Heart left ventricle (tissue), 16 donors: Measurements from ENCODE around the gene ITSN1. TPM values are rescaled to one million over a fixed set of nuclear protein-coding genes. Genes with fewer than 3 reads are reported as not detected.
"Not testable (repeated sequence)": the region's sequence is repeated elsewhere in the genome, so short reads cannot be mapped to it uniquely, and the experiment has no call there.

Experiments used
- ATAC-seq, 4 donors: fragments of 200-7000 bp; cut with Tn5 transposase; one replicate each; pipeline ENCODE4 v1.9.1; 2020 to 2022; ENCODE audit warnings: moderate library complexity in 4 of 4, mild to moderate bottlenecking in 3 of 4, moderate number of reproducible peaks in 1 of 4
- DNase-seq, 5 donors: peaks; one replicate each; pipeline ENCODE4 v3.0.0-alpha.2; 2020
- H3K27ac ChIP-seq, 12 donors: fragments of 200-600 bp; sonication (generic) in 4 of 12; one replicate each; pipeline versions ENCODE4 v1.5.0 to v1.8.0; 2016 to 2022; ENCODE audit warnings: mild to moderate bottlenecking in 2 of 12
- H3K27me3 ChIP-seq, 9 donors: fragments of 200-600 bp; sonication (generic) in 2 of 9; one replicate each; pipeline versions ENCODE4 v1.5.1 to v1.8.0; 2016 to 2022; ENCODE audit warnings: mild to moderate bottlenecking in 3 of 9
- H3K36me3 ChIP-seq, 9 donors: fragments of 200-600 bp; sonication (generic) in 2 of 9; one replicate each; pipeline versions ENCODE4 v1.5.0 to v1.8.0; 2018 to 2022; ENCODE audit warnings: mild to moderate bottlenecking in 2 of 9
- H3K4me1 ChIP-seq, 12 donors: fragments of 200-600 bp; sonication (generic) in 4 of 12; one replicate each; pipeline versions ENCODE4 v1.5.0 to v1.8.0; 2016 to 2022; ENCODE audit warnings: mild to moderate bottlenecking in 3 of 12
- H3K4me3 ChIP-seq, 12 donors: fragments of 200-600 bp; sonication (generic) in 4 of 12; one replicate each; pipeline versions ENCODE4 v1.5.0 to v1.8.0; 2017 to 2022; ENCODE audit warnings: mild to moderate bottlenecking in 9 of 12, moderate library complexity in 4 of 12
- H3K9me3 ChIP-seq, 12 donors: fragments of 200-600 bp; sonication (generic) in 4 of 12; one replicate each; pipeline versions ENCODE4 v1.5.0 to v1.8.0; 2016 to 2022; ENCODE audit warnings: mild to moderate bottlenecking in 1 of 12
- POLR2A ChIP-seq, 2 donors: fragments of 450-650 bp; IDR thresholded peaks; one replicate each; pipeline ENCODE4 v1.6.1; 2017; ENCODE audit warnings: antibody characterized with exemption in 2 of 2, mild to moderate bottlenecking in 2 of 2, moderate library complexity in 2 of 2
- WGBS, 4 donors: extraction: QIAGEN DNeasy Blood & Tissue Kit in 2 of 4; methylation state at CpG; one replicate each; pipeline versions ENCODE4 v1.1.5 to v1.1.7; 2013 to 2018; 5-methylcytosine and 5-hydroxymethylcytosine counted together
- intact Hi-C, 10 donors: fragments of 100-400 bp; cut with DNase I; formaldehyde crosslinking; loops; one replicate each; pipeline versions ENCODE4 v1.11.1 to v1.14.2; 2022
- polyA plus RNA-seq, 2 donors: library from polyadenylated mRNA; stranded (reverse); fragments of 200-250 nt; gene quantifications; one replicate each; pipeline ENCODE4 v1.2.3, GENCODE V29; 2013
- total RNA-seq, 9 donors: library from RNA; depleted of rRNA in 2 of 9; stranded (reverse); fragments of >200 nt in 2 of 9; fragmentation: NEBNext Ultra II Directional in 3 of 9; extraction: Animal tissue kit (Norgen Biotek cat#: 25700) in 3 of 9; gene quantifications; one replicate each; pipeline versions ENCODE4 v1.1.0 to v1.2.4, GENCODE V29; 2016 to 2023
- TF ChIP-seq, protein P1 (sequence below), 12 donors: fragments of 200-600 bp; sonication (generic) in 4 of 12; IDR thresholded peaks; one replicate each; pipeline versions ENCODE4 v1.5.0 to v1.8.0; 2018 to 2022; ENCODE audit warnings: antibody characterized with exemption in 12 of 12, mild to moderate bottlenecking in 5 of 12
- donor health status: ischemic (EF 13 %, LVEDD 7.1; RV severe dilation, severe dysfunction).
- donor health status: healthy with polysubstance abuse.
- donor health status: DM: no; HTN: yes; CAD: no.
- donor health status: DM: no; HTN: no; CAD: no.
- donor health status: ischemic (EF 25% LVEDD 6.9; RV normal size, moderate dysfunction).
- donor health status: ischemic (EF 25% LVEDD 5.7; RV mildly dilated, moderate dysfunction).
- donor health status: healthy.
- donor health status: DM: yes; HTN: yes; CAD: no.
- donor health status: ischemic (EF 35%, LVEDD 5.7; RV mildly dilated, moderate dysfunction).
- donor health status: nonischemic (EF 11% LVEDD 7.7; RV severe dilation, severe dysfunction).
- donor health status: DM: yes; HTN: yes; CAD: no.
- donor health status: PGD.
- donor health status: ischemic (EF 29% LVEDD 5.4; RV normal size, mild dysfunction).
- donor health status: nonischemic (EF 23%, LVEDD 6.1; RV moderate dilation, normal function).

The ITSN1 gene
- total and polyA plus RNA-seq, 11 donors, result 17.2 to 51.5 (median 34.0) TPM

GRCh38 chr21:33924079-33924765 is 281.9 kb downstream of the ITSN1 start:
- Histone ChIP-seq H3K4me1 (peaks cover 0 to 10% (median 5%) of the 10 kb centered on the region in 12 donors), H3K36me3 (no peaks in the 10 kb centered on the region), H3K4me3 (peak overlapping the region in 1 of 12 donors; percentile 15), H3K27ac (peak overlapping the region in 1 of 12 donors; percentile 53), H3K27me3 (no peaks in the 10 kb centered on the region), H3K9me3 (no peaks in the 10 kb centered on the region)
- TF ChIP-seq, protein P1, sequence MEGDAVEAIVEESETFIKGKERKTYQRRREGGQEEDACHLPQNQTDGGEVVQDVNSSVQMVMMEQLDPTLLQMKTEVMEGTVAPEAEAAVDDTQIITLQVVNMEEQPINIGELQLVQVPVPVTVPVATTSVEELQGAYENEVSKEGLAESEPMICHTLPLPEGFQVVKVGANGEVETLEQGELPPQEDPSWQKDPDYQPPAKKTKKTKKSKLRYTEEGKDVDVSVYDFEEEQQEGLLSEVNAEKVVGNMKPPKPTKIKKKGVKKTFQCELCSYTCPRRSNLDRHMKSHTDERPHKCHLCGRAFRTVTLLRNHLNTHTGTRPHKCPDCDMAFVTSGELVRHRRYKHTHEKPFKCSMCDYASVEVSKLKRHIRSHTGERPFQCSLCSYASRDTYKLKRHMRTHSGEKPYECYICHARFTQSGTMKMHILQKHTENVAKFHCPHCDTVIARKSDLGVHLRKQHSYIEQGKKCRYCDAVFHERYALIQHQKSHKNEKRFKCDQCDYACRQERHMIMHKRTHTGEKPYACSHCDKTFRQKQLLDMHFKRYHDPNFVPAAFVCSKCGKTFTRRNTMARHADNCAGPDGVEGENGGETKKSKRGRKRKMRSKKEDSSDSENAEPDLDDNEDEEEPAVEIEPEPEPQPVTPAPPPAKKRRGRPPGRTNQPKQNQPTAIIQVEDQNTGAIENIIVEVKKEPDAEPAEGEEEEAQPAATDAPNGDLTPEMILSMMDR (IDR thresholded peaks at IDR 0.05), result peak; percentile 88 to 96 (median 90)
- no peak for TF ChIP-seq POLR2A (IDR thresholded peaks at IDR 0.05)
- DNase-seq (peak; percentile 85 to 93 (median 87)), ATAC-seq (peak; percentile 79 to 98 (median 97))
- intact Hi-C loops, result loop anchor here (2.0 to 10.0 kb wide), 9 partner anchors 148 to 701 kb away; partner anchors contain the start of genes MRPS6 (in 4 of the 10) and SLC5A3 (in 4 of the 10)
- WGBS, 4 donors, result 20 to 24% (median 23%) methylated on average over 13 of the region's 13 CpGs

GRCh38 chr21:33924766-33925100 is 282.4 kb downstream of the ITSN1 start:
- H3K9me3 ChIP-seq, result no peaks in the 10 kb centered on the region
- peak overlapping the region in 1 of 12 donors; percentile 53 for H3K27ac ChIP-seq
- intact Hi-C loops, result loop anchor here (2.0 to 10.0 kb wide), 9 partner anchors 148 to 700 kb away; partner anchors contain the start of genes MRPS6 (in 4 of the 10) and SLC5A3 (in 4 of the 10)
- ATAC-seq, result peak in 1 of 4 donors; percentile 32
- H3K4me3 ChIP-seq, result no peak overlapping the region
- no peaks in the 10 kb centered on the region for H3K27me3 ChIP-seq
- H3K4me1 ChIP-seq, result peaks cover 0 to 10% (median 5%) of the 10 kb centered on the region in 12 donors
- TF ChIP-seq, protein P1 (IDR thresholded peaks at IDR 0.05), result no peak
- TF ChIP-seq POLR2A (IDR thresholded peaks at IDR 0.05), result no peak
- no peak for DNase-seq
- no peaks in the 10 kb centered on the region for H3K36me3 ChIP-seq
- WGBS, 4 donors, result 76 to 82% (median 80%) methylated on average over 3 of the region's 3 CpGs

GRCh38 chr21:33926248-33926647 is 283.9 kb downstream of the ITSN1 start:
- 96 to 100% (median 97%) methylated on average over 2 of the region's 2 CpGs for WGBS, 4 donors
- not testable (repeated sequence) for H3K4me3 ChIP-seq, ATAC-seq, H3K27ac ChIP-seq, DNase-seq, H3K9me3 ChIP-seq, H3K36me3 ChIP-seq, H3K27me3 ChIP-seq
- H3K4me1 ChIP-seq, result peaks cover 0 to 10% (median 5%) of the 10 kb centered on the region in 12 donors
- intact Hi-C loops, result loop anchor here in 4 of 10 donors (10.0 kb wide), 4 partner anchors 269 to 699 kb away; no protein-coding TSS in a partner anchor

- not testable (repeated sequence) for DNase-seq, H3K27me3 ChIP-seq, ATAC-seq, H3K36me3 ChIP-seq, H3K9me3 ChIP-seq
- peak overlapping the region in 11 of 12 donors; percentile 14 to 59 (median 44) for H3K4me3 ChIP-seq
- WGBS, 4 donors, result 66 to 88% (median 70%) methylated on average over 2 to 10 of the region's 34 CpGs
- H3K27ac ChIP-seq, result peak overlapping the region in 7 of 12 donors; percentile 24 to 88 (median 47)
- H3K4me1 ChIP-seq, result peaks cover 0 to 20% (median 5%) of the 10 kb centered on the region in 12 donors
- intact Hi-C loops, result loop anchor here in 4 of 10 donors (10.0 kb wide), 3 partner anchors 134 to 404 kb away; partner anchors contain the start of genes MRPS6 (in 2 of the 4) and SLC5A3 (in 2 of the 4)
Measured at GRCh38 chr21:33931052-33931798, 288.9 kb downstream of the ITSN1 start.
